Liver (tissue), 9 donors: ENCODE results near the gene SEC23IP. TPM values are rescaled to one million over a fixed set of nuclear protein-coding genes. Genes with fewer than 3 reads are reported as not detected.

ENCODE experiments used
- DNase-seq: peaks from one replicate; pipeline ENCODE4 v3.0.0-alpha.2; 2017; ENCODE audit warnings: low spot score
- H3K27ac ChIP-seq, 2 donors: one replicate each; pipeline ENCODE4 v1.7.0; 2013; ENCODE audit warnings: inconsistent platforms in 2 of 2, low read length in 2 of 2, control low read depth in 1 of 2, low read depth in 1 of 2, mild to moderate bottlenecking in 1 of 2
- H3K27me3 ChIP-seq, 4 donors: one replicate each; pipeline versions ENCODE4 v1.6.1 to v1.7.0; 2013; ENCODE audit warnings: low read length in 3 of 4, inconsistent platforms in 1 of 4, mild to moderate bottlenecking in 1 of 4, moderate library complexity in 1 of 4; ENCODE audit not compliant: control insufficient read depth in 4 of 4, insufficient read depth in 4 of 4
- H3K36me3 ChIP-seq, 4 donors: one replicate each; pipeline versions ENCODE4 v1.6.1 to v1.7.0; 2013; ENCODE audit warnings: low read length in 3 of 4, mild to moderate bottlenecking in 3 of 4, low read depth in 1 of 4, moderate library complexity in 1 of 4; ENCODE audit not compliant: control insufficient read depth in 4 of 4, insufficient read depth in 3 of 4
- H3K4me1 ChIP-seq, 4 donors: one replicate each; pipeline versions ENCODE4 v1.6.1 to v1.7.0; 2013; ENCODE audit warnings: low read length in 3 of 4, mild to moderate bottlenecking in 3 of 4, moderate library complexity in 1 of 4; ENCODE audit not compliant: control insufficient read depth in 4 of 4, insufficient read depth in 4 of 4
- H3K4me3 ChIP-seq, 3 donors: one replicate each; pipeline versions ENCODE4 v1.6.1 to v1.7.0; 2013; ENCODE audit warnings: low read length in 3 of 3, control low read depth in 1 of 3, low read depth in 1 of 3, mild to moderate bottlenecking in 1 of 3
- H3K9ac ChIP-seq, 2 donors: one replicate each; pipeline ENCODE4 v1.7.0; 2013; ENCODE audit warnings: low read length in 2 of 2, mild to moderate bottlenecking in 2 of 2, moderate library complexity in 2 of 2, control low read depth in 1 of 2, low read depth in 1 of 2
- H3K9me3 ChIP-seq, 4 donors: one replicate each; pipeline versions ENCODE4 v1.6.1 to v1.7.0; 2013; ENCODE audit warnings: low read length in 3 of 4; ENCODE audit not compliant: control insufficient read depth in 4 of 4
- EGR1 ChIP-seq, 2 donors: IDR thresholded peaks; 2 replicates each; pipeline ENCODE4 v1.6.1; 2016 to 2018; ENCODE audit warnings: antibody characterized with exemption in 2 of 2, low read depth in 2 of 2
- FOXA1 ChIP-seq: IDR thresholded peaks from 2 replicates; pipeline ENCODE4 v1.6.1; 2016; ENCODE audit warnings: antibody characterized with exemption
- FOXA2 ChIP-seq: IDR thresholded peaks from 2 replicates; pipeline ENCODE4 v1.6.1; 2016; ENCODE audit warnings: antibody characterized with exemption
- GABPA ChIP-seq, 2 donors: IDR thresholded peaks in 1 of 2; conservative IDR thresholded peaks in 1 of 2; 2 replicates each; pipeline ENCODE4 v1.6.1; 2016; ENCODE audit warnings: antibody characterized with exemption in 2 of 2, mild to moderate bottlenecking in 1 of 2, moderate library complexity in 1 of 2
- HNF4G ChIP-seq: IDR thresholded peaks from 2 replicates; pipeline ENCODE4 v1.6.1; 2016; ENCODE audit warnings: antibody characterized with exemption
- JUND ChIP-seq, 2 donors: IDR thresholded peaks; 2 replicates each; pipeline ENCODE4 v1.6.1; 2016; ENCODE audit warnings: antibody characterized with exemption in 2 of 2
- MAX ChIP-seq: IDR thresholded peaks from 2 replicates; pipeline ENCODE4 v1.6.1; 2016; ENCODE audit warnings: antibody characterized with exemption
- NR2F2 ChIP-seq: IDR thresholded peaks from 2 replicates; pipeline ENCODE4 v1.6.1; 2016; ENCODE audit warnings: antibody characterized with exemption
- RAD21 ChIP-seq, 2 donors: IDR thresholded peaks; 2 replicates each; pipeline ENCODE4 v1.6.1; 2016; ENCODE audit warnings: antibody characterized with exemption in 2 of 2, mild to moderate bottlenecking in 2 of 2
- RXRA ChIP-seq, 2 donors: IDR thresholded peaks; 2 replicates each; pipeline ENCODE4 v1.6.1; 2017 to 2018; ENCODE audit warnings: antibody characterized with exemption in 2 of 2, mild to moderate bottlenecking in 1 of 2
- SP1 ChIP-seq: IDR thresholded peaks from 2 replicates; pipeline ENCODE4 v1.6.1; 2018; ENCODE audit warnings: antibody characterized with exemption, mild to moderate bottlenecking
- TAF1 ChIP-seq: conservative IDR thresholded peaks from 2 replicates; pipeline ENCODE4 v1.6.1; 2016; ENCODE audit warnings: antibody characterized with exemption, mild to moderate bottlenecking
- YY1 ChIP-seq: IDR thresholded peaks from 2 replicates; pipeline ENCODE4 v1.6.1; 2016; ENCODE audit warnings: antibody characterized with exemption, mild to moderate bottlenecking
- ZBTB33 ChIP-seq: IDR thresholded peaks from 2 replicates; pipeline ENCODE4 v1.6.1; 2016; ENCODE audit warnings: antibody characterized with exemption
- WGBS: extraction: QIAGEN DNeasy Blood & Tissue Kit; methylation state at CpG from one replicate; pipeline ENCODE4 v1.1.7; 2013; 5-methylcytosine and 5-hydroxymethylcytosine counted together
- polyA plus RNA-seq, 2 donors: library from polyadenylated mRNA; stranded (reverse) in 1 of 2; unstranded in 1 of 2; fragments of 200-250 nt in 1 of 2; fragments of >200 nt in 1 of 2; fragmentation: Nextera tagmentation in 1 of 2; extraction: Ambion mirVana in 1 of 2; gene quantifications; one replicate each; pipeline versions ENCODE4 v1.2.1 to v1.2.3, GENCODE V29; 2013 to 2015
- total RNA-seq, 2 donors: library from RNA; depleted of rRNA; stranded (reverse); fragments of >200 nt; gene quantifications; one replicate each; pipeline ENCODE4 v1.2.3, GENCODE V29; 2014
- TF ChIP-seq, protein P1 (sequence below): IDR thresholded peaks from 2 replicates; pipeline ENCODE4 v1.6.1; 2016; ENCODE audit warnings: antibody characterized with exemption, mild to moderate bottlenecking
- TF ChIP-seq, protein P2 (sequence below): fragments of 150-350 bp; IDR thresholded peaks from 2 replicates; pipeline ENCODE4 v1.5.1; 2017; ENCODE audit warnings: improper control_type of control experiment, low read depth, low read length; ENCODE audit not compliant: missing input control
- donor health status: healthy.
- donor health status: healthy.
- donor health status: healthy.
- donor health status: healthy.
- donor health status: healthy.

SEC23IP gene
- total and polyA plus RNA-seq, 4 donors, result 10.1 to 16.0 (median 12.6) TPM

DNA sequence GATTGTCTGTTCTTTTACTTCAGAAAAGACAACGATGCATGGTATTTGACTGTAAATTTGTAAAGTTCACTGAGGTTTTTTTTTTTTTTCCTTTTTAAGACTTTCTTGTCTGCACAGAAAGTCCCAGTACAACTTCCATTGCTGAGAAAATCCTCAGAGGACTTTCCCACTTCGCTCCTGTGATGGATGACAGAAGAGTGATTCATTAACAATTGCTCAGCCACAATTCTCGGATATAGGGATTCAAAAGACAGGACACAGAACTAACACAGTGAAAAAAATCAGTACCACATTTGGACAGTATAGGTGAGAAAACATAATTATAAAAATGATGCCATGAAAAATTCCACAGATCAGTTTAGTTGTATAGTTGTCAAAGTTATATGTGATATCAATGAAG is 48.0 kb downstream of the SEC23IP start:
- DNase-seq, result no peak
- no peaks in the 10 kb centered on the region for H3K4me1 ChIP-seq
- no peak overlapping the region for H3K9ac ChIP-seq
- no peaks in the 10 kb centered on the region for H3K27me3 ChIP-seq
- H3K9me3 ChIP-seq, result no peaks in the 10 kb centered on the region
- H3K36me3 ChIP-seq, result peaks cover 11 to 53% (median 34%) of the 10 kb centered on the region in 4 donors
- no peak overlapping the region for H3K4me3 ChIP-seq
- 96% methylated on average over 3 of the region's 3 CpGs for WGBS
- no peak overlapping the region for H3K27ac ChIP-seq
- no peak for TF ChIP-seq ZBTB33
- TF ChIP-seq NR2F2, result no peak
- no peak for TF ChIP-seq MAX
- no peak for TF ChIP-seq GABPA (IDR thresholded peaks at IDR 0.05 in 1 of 2, conservative IDR thresholded peaks at IDR 0.05 in 1 of 2)
- TF ChIP-seq, protein P1, sequence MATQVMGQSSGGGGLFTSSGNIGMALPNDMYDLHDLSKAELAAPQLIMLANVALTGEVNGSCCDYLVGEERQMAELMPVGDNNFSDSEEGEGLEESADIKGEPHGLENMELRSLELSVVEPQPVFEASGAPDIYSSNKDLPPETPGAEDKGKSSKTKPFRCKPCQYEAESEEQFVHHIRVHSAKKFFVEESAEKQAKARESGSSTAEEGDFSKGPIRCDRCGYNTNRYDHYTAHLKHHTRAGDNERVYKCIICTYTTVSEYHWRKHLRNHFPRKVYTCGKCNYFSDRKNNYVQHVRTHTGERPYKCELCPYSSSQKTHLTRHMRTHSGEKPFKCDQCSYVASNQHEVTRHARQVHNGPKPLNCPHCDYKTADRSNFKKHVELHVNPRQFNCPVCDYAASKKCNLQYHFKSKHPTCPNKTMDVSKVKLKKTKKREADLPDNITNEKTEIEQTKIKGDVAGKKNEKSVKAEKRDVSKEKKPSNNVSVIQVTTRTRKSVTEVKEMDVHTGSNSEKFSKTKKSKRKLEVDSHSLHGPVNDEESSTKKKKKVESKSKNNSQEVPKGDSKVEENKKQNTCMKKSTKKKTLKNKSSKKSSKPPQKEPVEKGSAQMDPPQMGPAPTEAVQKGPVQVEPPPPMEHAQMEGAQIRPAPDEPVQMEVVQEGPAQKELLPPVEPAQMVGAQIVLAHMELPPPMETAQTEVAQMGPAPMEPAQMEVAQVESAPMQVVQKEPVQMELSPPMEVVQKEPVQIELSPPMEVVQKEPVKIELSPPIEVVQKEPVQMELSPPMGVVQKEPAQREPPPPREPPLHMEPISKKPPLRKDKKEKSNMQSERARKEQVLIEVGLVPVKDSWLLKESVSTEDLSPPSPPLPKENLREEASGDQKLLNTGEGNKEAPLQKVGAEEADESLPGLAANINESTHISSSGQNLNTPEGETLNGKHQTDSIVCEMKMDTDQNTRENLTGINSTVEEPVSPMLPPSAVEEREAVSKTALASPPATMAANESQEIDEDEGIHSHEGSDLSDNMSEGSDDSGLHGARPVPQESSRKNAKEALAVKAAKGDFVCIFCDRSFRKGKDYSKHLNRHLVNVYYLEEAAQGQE, result no peak
- no peak for TF ChIP-seq JUND (IDR thresholded peaks at IDR 0.05)
- TF ChIP-seq, protein P2, sequence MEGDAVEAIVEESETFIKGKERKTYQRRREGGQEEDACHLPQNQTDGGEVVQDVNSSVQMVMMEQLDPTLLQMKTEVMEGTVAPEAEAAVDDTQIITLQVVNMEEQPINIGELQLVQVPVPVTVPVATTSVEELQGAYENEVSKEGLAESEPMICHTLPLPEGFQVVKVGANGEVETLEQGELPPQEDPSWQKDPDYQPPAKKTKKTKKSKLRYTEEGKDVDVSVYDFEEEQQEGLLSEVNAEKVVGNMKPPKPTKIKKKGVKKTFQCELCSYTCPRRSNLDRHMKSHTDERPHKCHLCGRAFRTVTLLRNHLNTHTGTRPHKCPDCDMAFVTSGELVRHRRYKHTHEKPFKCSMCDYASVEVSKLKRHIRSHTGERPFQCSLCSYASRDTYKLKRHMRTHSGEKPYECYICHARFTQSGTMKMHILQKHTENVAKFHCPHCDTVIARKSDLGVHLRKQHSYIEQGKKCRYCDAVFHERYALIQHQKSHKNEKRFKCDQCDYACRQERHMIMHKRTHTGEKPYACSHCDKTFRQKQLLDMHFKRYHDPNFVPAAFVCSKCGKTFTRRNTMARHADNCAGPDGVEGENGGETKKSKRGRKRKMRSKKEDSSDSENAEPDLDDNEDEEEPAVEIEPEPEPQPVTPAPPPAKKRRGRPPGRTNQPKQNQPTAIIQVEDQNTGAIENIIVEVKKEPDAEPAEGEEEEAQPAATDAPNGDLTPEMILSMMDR, result no peak
- TF ChIP-seq HNF4G, result no peak
- TF ChIP-seq SP1, result no peak
- no peak for TF ChIP-seq TAF1
- no peak for TF ChIP-seq FOXA2
- no peak for TF ChIP-seq FOXA1
- no peak for TF ChIP-seq EGR1 (IDR thresholded peaks at IDR 0.05; ENCODE audit: low read depth in 2 of 2)
- no peak for TF ChIP-seq YY1
- TF ChIP-seq RXRA (IDR thresholded peaks at IDR 0.05), result no peak
- no peak for TF ChIP-seq RAD21 (IDR thresholded peaks at IDR 0.05)

DNA sequence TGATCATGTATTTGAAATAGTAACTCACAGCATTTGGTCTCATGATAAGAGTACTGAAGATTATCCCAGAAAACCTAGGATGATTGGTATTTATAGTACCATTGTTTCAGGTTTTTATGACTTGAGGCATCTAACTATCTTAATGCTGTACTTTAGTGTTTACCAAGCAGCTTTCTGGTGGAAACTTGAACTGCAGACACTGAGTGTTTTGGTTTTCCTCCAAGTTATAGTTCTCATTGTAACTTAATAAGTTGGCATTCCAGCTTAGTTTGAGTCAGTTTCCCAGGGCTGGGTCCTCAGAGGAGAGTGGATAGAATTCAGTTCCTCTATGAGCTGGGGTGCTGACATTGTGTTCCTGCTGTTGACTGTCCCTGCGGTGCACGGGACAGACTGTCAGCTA is 50.4 kb downstream of the SEC23IP start:
- H3K36me3 ChIP-seq, result peaks cover 8 to 42% (median 28%) of the 10 kb centered on the region in 4 donors
- WGBS, result 98% methylated on average over 2 of the region's 2 CpGs
- DNase-seq, result no peak
- no peaks in the 10 kb centered on the region for H3K4me1 ChIP-seq
- no peak for TF ChIP-seq ZBTB33
- no peak for TF ChIP-seq JUND (IDR thresholded peaks at IDR 0.05)
- H3K9me3 ChIP-seq, result no peaks in the 10 kb centered on the region
- H3K9ac ChIP-seq, result no peak overlapping the region
- no peak overlapping the region for H3K4me3 ChIP-seq
- H3K27ac ChIP-seq, result no peak overlapping the region
- no peaks in the 10 kb centered on the region for H3K27me3 ChIP-seq
